ENCODE measurements around the gene CISH. TPM values are rescaled to one million over a fixed set of nuclear protein-coding genes. Genes with fewer than 3 reads are reported as not detected.
A peak's percentile ranks its signal among the peaks of the same experiment; 100 is the strongest.

Gene CISH
- polyA plus RNA-seq, 3 donors from 2014 or later = 4.5 to 23.2 (median 7.3) TPM

DNA sequence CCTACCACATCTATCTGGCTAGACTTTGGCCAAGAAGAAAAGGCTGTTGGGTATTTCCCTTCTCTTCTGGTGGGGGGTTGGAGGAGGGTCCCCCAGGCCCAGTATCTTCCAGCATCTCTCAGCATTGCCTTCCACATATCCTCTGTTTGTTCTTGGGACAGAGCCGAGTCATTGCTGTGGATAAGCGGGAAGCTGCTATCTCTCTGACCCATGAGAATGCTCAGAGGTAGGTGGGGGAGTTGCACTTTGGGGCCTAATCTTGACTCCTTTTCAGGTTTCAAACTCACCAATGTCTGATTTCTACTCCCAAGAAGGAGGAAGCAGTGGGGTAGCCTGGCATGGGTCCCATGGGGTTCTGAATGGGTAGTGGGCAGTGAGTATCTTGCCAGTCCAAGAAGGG lies 34.2 kb downstream of the CISH start:
- Mint-ChIP-seq H3K36me3 (peaks cover 0 to 14% (median 8%) of the 10 kb centered on the region in 3 donors), H3K9me3 (no peaks in the 10 kb centered on the region), H3K27me3 (ENCODE audit: low read depth in 3 of 3) (peaks cover 0 to 2% (median 0%) of the 10 kb centered on the region in 3 donors), H3K4me3 (no peak overlapping the region), H3K27ac (no peak overlapping the region), H3K4me1 (peaks cover 42 to 59% of the 10 kb centered on the region in 2 donors)
- DNase-seq = no peak

DNA sequence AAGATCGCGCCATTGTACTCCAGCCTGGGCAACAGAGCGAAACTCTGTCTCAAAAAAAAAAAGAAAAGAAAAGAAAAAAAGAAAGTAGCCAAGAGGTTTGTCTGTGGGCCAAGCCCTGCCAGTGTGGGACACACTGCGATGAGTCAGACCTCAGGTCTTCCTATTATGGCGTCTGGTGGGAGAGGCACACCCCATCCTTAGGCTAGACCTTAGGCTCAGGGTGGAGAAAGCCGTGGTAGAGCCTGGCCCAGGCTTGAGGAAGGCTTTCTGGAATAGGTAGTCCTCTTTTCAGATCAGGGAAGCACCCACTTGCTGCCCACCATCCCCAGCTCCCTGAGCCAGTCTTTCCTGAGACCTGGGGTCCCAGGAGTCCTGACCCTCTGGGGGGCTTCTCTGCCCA lies 36.2 kb downstream of the CISH start:
- peak overlapping the region; percentile 60 to 94 (median 90) for H3K27ac Mint-ChIP-seq
- H3K4me1 Mint-ChIP-seq = peaks cover 59 to 67% of the 10 kb centered on the region in 2 donors
- DNase-seq = no peak
- H3K36me3 Mint-ChIP-seq = peaks cover 0 to 8% (median 5%) of the 10 kb centered on the region in 3 donors
- peaks cover 0 to 2% (median 0%) of the 10 kb centered on the region in 3 donors for H3K27me3 Mint-ChIP-seq (ENCODE audit: low read depth in 3 of 3)
- H3K4me3 Mint-ChIP-seq = peak overlapping the region in 4 of 5 donors; percentile 20 to 86 (median 37)
- no peaks in the 10 kb centered on the region for H3K9me3 Mint-ChIP-seq

DNA sequence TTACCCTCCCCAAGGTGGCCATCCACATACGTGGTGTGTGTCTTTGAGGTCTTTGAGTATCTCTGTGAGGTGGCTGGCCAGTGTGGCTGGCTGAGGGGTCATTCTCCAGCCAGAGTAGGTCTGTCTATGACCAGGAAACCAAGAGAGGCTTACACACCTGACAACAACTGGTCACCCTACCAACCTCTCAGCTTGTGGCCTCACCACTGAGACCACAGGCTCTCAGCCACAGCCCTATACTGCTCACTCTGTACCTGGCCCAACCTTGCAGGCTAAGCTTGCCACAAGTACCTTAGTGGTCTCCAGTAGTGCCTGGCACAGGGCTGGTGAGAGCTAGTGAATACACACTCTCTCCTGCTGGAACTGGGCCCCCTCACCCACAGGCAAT lies 37.1 kb downstream of the CISH start:
- Mint-ChIP-seq H3K27ac (peak overlapping the region; percentile 81 to 94 (median 90)), H3K36me3 (peaks cover 0 to 8% (median 5%) of the 10 kb centered on the region in 3 donors), H3K4me3 (peak overlapping the region; percentile 53 to 86 (median 79)), H3K27me3 (ENCODE audit: low read depth in 3 of 3) (peaks cover 0 to 4% (median 2%) of the 10 kb centered on the region in 3 donors), H3K4me1 (peaks cover 68 to 76% of the 10 kb centered on the region in 2 donors), H3K9me3 (no peaks in the 10 kb centered on the region)
- DNase-seq = peak; percentile 50 to 53 (median 53)

DNA sequence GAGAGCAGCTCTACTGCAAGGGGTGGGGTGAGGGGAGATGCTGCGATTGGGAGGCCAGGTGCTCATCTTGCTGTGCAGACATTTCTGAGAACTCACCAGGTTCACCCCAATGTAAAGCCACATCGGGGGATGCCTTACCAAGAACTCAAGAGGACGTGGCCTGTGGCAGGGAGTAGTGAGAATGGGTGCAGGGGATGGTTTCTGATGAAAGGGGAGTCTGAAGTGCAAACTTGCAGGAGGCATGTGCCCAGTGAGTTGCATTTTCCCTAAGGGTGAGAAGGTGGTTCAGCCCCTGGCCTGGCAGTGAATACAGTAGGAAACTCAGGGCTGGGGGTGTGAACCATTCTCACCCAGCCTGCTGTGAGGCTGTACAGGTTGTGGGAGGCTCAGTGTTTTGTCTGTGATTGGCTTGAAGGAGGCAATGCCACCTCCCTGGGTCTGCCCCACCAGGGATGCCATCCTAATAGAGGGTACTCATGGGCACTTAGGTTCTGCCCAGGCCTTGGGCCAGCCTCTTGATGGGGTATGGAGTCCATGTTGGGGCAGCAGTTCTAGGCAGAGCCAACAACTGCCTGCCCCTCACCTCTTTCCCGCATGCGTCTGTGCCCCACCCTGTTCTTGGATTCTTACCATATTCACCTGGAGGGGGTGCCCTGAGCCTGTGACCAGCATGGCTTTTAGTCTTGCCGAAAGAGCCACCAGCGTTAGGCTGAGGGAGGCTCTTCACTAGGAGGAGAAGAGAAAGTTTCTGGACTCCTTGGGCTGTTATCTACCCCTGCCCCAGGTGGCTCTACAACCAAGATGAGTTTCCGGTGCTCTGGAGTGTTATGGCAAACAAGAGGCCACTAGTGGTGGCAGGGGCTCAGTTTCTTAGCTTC lies 37.8 kb downstream of the CISH start:
- H3K36me3 Mint-ChIP-seq = peaks cover 0 to 4% (median under 1%) of the 10 kb centered on the region in 3 donors
- peak overlapping the region; percentile 53 to 86 (median 79) for H3K4me3 Mint-ChIP-seq

DNA sequence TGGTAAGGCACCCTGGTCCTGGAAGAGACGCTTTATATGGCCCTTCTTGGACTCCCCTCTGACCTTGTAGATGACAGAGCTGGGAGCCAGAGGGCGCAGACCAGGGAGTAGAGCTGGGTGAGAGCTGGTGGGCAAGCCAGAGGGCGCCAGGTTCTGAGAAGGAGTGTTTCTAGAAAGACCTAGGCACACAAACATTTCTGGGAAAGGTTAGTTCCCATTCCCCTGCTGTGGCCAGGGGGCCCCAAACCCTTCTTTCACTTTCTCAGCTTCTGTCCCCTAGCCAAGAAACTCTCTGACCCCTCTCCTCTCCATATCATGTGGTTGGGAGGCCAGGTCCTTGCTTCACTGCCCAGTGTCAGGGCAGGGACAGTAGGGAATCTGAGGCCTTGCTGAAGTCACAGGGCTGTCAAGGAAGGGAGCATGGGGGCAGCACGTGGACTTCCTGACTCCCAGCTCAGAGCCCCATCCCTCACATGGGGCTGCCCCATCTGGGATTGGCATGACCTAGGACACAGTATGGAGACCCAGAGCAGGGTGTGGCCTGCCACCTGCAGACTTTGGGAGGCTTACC lies 38.7 kb downstream of the CISH start:
- peak overlapping the region; percentile 81 to 94 (median 90) for H3K27ac Mint-ChIP-seq
- H3K36me3 Mint-ChIP-seq = peaks cover 0 to 4% (median 0%) of the 10 kb centered on the region in 3 donors
- H3K4me3 Mint-ChIP-seq = peak overlapping the region; percentile 53 to 86 (median 79)
- H3K4me1 Mint-ChIP-seq = peaks cover 78 to 83% of the 10 kb centered on the region in 2 donors
- no peaks in the 10 kb centered on the region for H3K9me3 Mint-ChIP-seq
- DNase-seq = no peak
- peaks cover 0 to 8% (median 2%) of the 10 kb centered on the region in 3 donors for H3K27me3 Mint-ChIP-seq (ENCODE audit: low read depth in 3 of 3)

More for the DNA sequence above, 37.8 kb downstream of the CISH start:
- Mint-ChIP-seq H3K9me3 (no peaks in the 10 kb centered on the region), H3K27me3 (ENCODE audit: low read depth in 3 of 3) (peaks cover 0 to 7% (median 2%) of the 10 kb centered on the region in 3 donors), H3K4me1 (peaks cover 74 to 80% of the 10 kb centered on the region in 2 donors), H3K27ac (peak overlapping the region; percentile 81 to 94 (median 90))
- peak; percentile 36 to 49 (median 44) for DNase-seq

DNA sequence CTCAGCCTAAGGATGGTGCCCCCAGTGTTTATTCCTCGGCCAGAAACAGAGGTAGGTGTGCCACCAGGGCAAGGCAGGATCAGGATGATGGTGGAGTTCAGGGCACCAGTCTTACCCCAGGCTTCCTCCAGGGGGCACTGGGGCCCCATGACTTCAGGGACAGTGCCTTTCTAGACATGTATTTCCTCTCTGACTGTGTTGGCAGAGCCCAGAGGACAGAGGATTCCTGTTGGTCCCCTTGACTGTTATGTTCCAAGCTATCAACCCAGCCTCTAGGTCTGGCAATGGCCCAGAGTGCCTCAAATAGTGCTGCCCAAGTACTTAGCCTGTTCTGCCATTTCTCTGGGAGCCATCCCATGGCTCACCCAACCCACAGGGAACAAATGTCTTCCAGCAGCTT lies 39.4 kb downstream of the CISH start:
- Mint-ChIP-seq H3K36me3 (peaks cover 0 to 4% (median 0%) of the 10 kb centered on the region in 3 donors), H3K9me3 (no peaks in the 10 kb centered on the region), H3K27ac (peak overlapping the region; percentile 81 to 94 (median 88)), H3K4me3 (peak overlapping the region; percentile 68 to 86 (median 77)), H3K4me1 (peaks cover 82 to 83% of the 10 kb centered on the region in 2 donors), H3K27me3 (ENCODE audit: low read depth in 3 of 3) (peaks cover 2 to 8% (median 4%) of the 10 kb centered on the region in 3 donors)
- peak; percentile 75 to 80 (median 78) for DNase-seq

DNA sequence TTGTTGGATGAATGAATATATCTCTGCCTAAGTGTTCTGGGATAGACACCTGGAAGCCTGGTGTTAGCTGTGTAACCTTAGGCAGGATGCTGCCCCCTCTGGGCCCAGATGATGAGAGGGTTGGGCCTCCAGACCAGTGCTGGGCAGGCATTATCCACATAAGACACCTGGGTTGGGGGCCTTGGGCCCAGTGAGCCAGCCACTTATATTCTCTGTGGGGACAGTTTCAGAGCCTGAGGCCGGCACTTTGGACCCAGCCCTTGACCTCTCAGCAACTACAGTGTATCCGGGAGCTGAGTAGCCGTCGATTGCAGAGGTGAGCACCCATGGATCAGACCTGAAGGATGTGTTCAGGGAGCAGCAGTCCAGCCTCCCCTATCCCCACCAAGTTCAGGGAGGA lies 40.1 kb downstream of the CISH start:
- DNase-seq = no peak
- peaks cover 84 to 87% of the 10 kb centered on the region in 2 donors for H3K4me1 Mint-ChIP-seq
- peaks cover 0 to 4% (median 0%) of the 10 kb centered on the region in 3 donors for H3K36me3 Mint-ChIP-seq
- H3K9me3 Mint-ChIP-seq = no peaks in the 10 kb centered on the region
- H3K27ac Mint-ChIP-seq = peak overlapping the region in 5 of 6 donors; percentile 13 to 94 (median 64)
- H3K4me3 Mint-ChIP-seq = no peak overlapping the region
- peaks cover 2 to 8% (median 4%) of the 10 kb centered on the region in 3 donors for H3K27me3 Mint-ChIP-seq (ENCODE audit: low read depth in 3 of 3)

DNA sequence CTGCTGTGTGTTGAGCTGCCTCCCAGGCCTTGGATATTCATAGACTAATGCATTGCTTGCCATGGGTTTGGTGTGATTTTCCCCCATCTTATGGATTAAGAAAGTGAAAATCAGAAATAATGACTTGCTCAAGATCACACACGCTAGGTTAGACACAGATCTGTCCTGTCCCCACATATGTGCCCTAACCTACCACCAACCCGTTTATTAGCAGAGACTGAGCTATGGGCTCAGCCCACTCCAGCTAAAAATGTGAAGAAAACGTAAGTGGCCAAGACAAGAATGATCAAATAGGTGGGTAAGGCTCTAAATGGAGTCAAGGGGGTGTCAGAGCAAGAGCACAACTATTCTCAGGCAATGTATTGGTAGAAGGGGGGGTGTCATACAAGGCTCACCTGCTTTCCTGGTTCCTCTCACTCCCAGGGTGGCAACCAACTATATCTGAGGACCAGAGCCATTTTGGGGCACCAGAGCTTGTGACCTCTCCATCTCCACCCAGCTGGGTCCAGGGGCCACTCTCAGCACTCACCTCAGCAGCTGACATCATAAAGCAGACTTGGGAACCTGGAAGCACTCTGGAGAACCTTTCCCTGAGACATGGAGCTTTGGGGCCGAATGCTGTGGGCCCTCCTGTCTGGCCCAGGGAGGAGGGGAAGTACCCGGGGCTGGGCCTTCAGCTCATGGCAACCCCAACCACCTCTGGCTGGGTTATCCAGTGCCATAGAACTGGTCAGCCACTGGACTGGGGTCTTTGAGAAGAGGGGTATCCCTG lies 40.9 kb downstream of the CISH start:
- H3K4me1 Mint-ChIP-seq = peaks cover 79 to 82% of the 10 kb centered on the region in 2 donors

DNA sequence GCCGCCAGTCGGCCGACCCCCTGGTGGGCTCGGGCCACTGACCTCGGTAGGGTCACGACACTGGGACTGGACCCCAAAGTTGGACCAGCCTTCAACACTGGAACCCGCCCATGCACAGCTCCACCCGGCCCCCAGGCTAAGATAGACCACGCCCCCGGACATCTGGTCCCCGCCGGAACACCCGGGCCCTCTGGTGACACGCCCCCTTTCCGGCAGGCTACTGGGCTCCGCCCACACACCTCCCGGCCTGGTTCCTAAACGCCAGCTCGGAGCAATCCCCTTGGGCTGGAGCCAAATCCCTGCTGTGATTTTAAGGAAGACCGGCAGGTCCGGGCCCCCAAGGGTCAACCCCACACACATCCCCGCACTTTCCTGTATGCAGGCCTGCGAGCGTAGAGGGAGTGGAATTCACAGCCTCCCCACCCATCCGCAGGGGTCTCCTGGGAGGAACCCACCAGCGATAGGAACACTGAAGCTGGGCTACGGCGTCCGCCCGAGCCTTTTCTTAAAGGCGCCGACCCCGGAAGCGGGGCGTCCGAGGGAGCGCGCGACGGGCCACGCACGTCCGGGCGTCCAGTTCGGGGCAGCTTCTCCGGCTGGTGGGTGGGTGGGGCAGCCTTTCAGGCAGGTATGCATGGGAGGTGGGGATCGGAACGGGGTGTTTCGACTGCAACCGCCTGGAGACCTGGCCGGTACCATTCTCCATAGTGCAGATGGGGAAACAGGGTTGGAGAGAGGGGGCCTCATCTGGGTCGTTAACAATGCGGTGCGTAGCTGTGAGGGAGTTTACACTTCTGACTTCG lies 42.4 kb downstream of the CISH start, which contains the start of gene HEMK1:
Gene HEMK1 (plus strand): TSS at position 576 of the 803 bp plus-strand sequence. CDS start 1,583 bp downstream, outside the sequence.
- Mint-ChIP-seq H3K4me1 (peaks cover 64 to 67% of the 10 kb centered on the region in 2 donors), H3K27ac (peak within 1 kb of the TSS; percentile 94 to 99 (median 96)), H3K4me3 (peak within 1 kb of the TSS; percentile 87 to 96 (median 94)), H3K36me3 (peaks cover 0 to 4% (median 0%) of the 10 kb centered on the region in 3 donors), H3K27me3 (ENCODE audit: low read depth in 3 of 3) (peaks cover 2 to 8% (median 2%) of the 10 kb centered on the region in 3 donors), H3K9me3 (no peaks in the 10 kb centered on the region)
- DNase-seq = peak; percentile 93 to 94 (median 94)

More for the DNA sequence above, 40.9 kb downstream of the CISH start:
- DNase-seq = no peak
- peak overlapping the region; percentile 87 to 96 (median 94) for H3K4me3 Mint-ChIP-seq
- H3K36me3 Mint-ChIP-seq = no peaks in the 10 kb centered on the region
- peaks cover 2 to 8% (median 4%) of the 10 kb centered on the region in 3 donors for H3K27me3 Mint-ChIP-seq (ENCODE audit: low read depth in 3 of 3)
- peak overlapping the region; percentile 75 to 96 (median 94) for H3K27ac Mint-ChIP-seq
- H3K9me3 Mint-ChIP-seq = no peaks in the 10 kb centered on the region

DNA sequence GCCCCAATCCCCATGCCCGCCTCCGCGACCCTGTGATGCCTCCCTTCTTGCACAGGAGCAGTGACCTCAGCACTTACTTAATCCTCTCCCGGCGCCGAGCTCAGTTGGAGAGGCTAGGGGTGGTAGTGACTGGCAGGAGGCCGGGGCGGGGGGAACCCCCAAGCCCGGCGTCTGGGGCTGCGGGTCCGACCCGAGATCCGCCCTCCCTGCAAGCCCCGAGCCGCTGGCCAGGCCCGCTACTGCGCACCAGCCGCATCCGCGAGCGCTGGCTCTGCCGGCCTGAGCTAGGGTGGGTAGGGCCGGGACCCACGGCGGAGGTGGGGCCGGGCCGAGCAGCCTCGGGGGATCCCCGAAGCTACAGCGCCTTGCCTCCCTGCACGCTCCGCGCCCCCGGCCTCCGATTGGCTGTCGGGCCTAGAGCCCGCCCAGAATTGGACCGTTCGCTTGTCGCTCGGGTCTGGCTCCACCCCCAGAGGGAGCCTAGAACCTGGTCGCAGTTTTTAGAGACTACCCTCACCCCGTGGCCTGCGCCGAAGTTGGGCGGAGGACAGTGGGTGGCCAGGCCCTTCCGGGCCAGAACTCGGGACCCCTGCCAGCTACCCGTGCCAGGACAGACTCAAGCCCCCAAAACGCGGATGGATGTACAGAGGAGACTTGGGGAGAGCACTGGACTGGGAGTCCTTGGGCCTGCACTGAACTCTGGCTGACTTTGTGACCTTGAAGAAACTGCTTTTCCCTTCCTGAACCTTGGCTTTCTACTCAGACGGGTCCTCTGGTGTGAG lies 44.0 kb downstream of the CISH start, which contains the start of gene C3orf18:
Gene C3orf18 (minus strand): TSS at position 362 of the 782 bp plus-strand sequence. CDS start 2,048 bp downstream, outside the sequence.
- peaks cover 48 to 51% of the 10 kb centered on the region in 2 donors for H3K4me1 Mint-ChIP-seq
- H3K27ac Mint-ChIP-seq = peak within 1 kb of the TSS; percentile 94 to 99 (median 97)
- peaks cover 0 to 4% (median 0%) of the 10 kb centered on the region in 3 donors for H3K36me3 Mint-ChIP-seq
- H3K27me3 Mint-ChIP-seq (ENCODE audit: low read depth in 3 of 3) = peaks cover 2 to 8% (median 2%) of the 10 kb centered on the region in 3 donors
- peak; percentile 92 to 93 (median 92) for DNase-seq
- no peaks in the 10 kb centered on the region for H3K9me3 Mint-ChIP-seq
- peak within 1 kb of the TSS; percentile 87 to 96 (median 94) for H3K4me3 Mint-ChIP-seq

DNA sequence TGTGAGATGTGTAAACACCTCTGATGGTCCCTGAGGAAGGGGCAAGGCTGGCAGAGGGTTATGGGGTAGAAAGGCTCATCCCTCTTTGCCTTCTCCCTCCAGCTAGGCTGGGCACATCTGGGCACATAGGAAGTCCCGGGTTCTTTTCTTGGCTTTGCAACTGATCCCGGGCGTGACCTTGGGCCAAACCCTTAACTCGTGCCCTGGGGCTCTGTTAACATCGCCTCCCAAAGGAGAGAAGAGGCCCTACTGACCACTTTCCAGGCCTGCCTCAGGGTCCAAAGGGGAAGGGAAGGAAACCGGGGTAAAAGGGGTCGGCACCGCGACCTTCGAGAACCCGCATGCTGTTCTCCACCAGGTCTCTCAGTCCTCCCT lies 44.6 kb downstream of the CISH start:
- no peak for DNase-seq
- H3K27me3 Mint-ChIP-seq (ENCODE audit: low read depth in 3 of 3) = peaks cover 2 to 8% (median 2%) of the 10 kb centered on the region in 3 donors
- H3K27ac Mint-ChIP-seq = peak overlapping the region in 4 of 6 donors; percentile 61 to 85 (median 68)
- peaks cover 0 to 4% (median 0%) of the 10 kb centered on the region in 3 donors for H3K36me3 Mint-ChIP-seq
- no peaks in the 10 kb centered on the region for H3K9me3 Mint-ChIP-seq
- H3K4me1 Mint-ChIP-seq = peaks cover 42 to 45% of the 10 kb centered on the region in 2 donors
- H3K4me3 Mint-ChIP-seq = peak overlapping the region; percentile 35 to 92 (median 69)
